IPS-NIHi11 (cell line): ENCODE data around the gene RNASET2.
"Not testable (repeated sequence)": the region's sequence is repeated elsewhere in the genome, so short reads cannot be mapped to it uniquely, and the experiment has no call there.

ENCODE experiments used
- DNase-seq: peaks from one replicate; pipeline ENCODE4 v3.0.0; 2012; ENCODE audit warnings: mixed read lengths, low spot score

The RNASET2 gene

DNA sequence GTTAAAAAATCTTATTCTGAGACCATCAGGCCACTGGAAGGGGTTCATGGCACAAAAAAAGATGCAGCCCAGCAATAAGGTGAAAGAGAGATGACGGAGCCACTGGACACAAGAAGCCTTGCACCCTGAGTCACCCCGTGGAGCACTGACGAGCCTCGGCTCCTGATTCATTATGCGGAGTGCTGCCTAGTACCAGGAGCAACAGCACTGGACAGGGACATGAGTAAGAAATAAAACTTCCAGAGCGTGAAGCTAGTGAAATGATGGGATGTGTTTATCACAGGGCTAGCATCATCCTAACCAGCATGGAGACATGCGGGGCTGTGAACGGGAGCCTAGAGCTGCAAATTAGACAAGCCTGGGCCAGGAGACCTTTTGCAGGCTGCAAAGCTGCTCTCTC lies 53.3 kb downstream of the RNASET2 start:
- DNase-seq: no peak

GRCh38 chr6:166902211-166902755 lies 54.1 kb downstream of the RNASET2 start:
- no peak for DNase-seq

- DNase-seq: no peak
These were observed 54.7 kb downstream of the RNASET2 start for GRCh38 chr6:166901626-166902025.

GRCh38 chr6:166900956-166901607 lies 55.3 kb downstream of the RNASET2 start:
- DNase-seq: no peak

- no peak for DNase-seq
These were observed 56.1 kb downstream of the RNASET2 start for GRCh38 chr6:166900130-166900708.

- DNase-seq: no peak
These were observed 57.4 kb downstream of the RNASET2 start for GRCh38 chr6:166898910-166899309.

GRCh38 chr6:166894614-166895013 lies 61.7 kb downstream of the RNASET2 start:
- not testable (repeated sequence) for DNase-seq

DNA sequence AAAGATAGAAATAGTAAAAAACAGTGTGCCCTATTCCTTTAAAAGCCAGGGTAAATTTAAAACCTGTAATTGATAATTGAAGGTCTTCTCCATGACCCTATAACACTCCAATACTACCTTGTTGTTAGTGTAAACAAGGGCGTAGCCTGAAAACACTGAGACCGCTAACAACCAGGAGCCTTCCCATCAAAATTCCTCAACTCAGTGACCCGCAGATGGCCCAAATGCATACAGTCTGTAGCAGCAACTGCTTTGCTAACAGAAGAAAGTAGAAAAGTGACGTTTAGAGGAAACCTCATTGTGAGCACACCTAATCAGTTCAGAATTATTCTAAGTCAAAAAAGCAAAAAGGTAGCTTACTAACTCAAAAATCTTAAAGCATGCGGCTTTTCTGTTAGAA lies 63.9 kb downstream of the RNASET2 start:
- DNase-seq: not testable (repeated sequence)

- not testable (repeated sequence) for DNase-seq
These were observed 69.6 kb downstream of the RNASET2 start for GRCh38 chr6:166886773-166887172.

DNA sequence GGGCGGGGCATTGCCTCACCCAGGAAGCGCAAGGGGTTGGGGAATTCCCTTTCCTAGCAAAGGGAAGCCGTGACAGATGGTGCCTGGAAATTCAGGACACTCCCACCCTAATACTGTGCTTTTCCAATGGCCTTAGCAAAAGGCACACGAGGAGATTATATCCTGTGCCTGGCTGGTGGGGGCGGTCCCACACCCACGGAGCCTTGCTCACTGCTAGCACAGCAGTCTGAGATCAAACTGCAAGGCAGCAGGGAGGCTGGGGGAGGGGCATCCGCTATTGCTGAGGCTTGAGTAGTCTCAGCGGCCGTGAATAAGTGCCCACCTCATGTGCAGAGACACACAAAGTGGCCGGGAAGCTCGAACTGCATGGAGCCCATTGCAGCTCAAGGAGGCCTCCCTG lies 71.4 kb downstream of the RNASET2 start:
- DNase-seq: not testable (repeated sequence)

DNA sequence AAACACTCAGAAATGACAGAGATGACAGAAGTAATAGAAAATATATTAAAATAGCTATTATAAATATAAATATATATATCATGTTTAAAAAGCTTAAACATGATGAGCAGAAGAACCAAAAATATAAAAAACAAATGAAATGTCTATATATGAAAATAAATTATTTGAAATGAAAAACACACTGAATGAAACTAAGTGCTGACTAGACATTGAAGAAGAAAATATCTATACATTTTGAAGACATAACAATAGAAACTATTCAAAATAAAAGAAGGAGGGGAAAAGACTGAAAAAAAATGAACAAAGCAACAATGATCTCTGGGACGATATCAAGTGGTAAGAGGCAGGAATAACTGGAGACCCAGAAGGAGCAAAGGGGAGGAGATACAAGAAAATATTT lies 76.8 kb downstream of the RNASET2 start:
- DNase-seq: no peak
